ENCODE data around the gene GALR2.

GRCh38 chr17:76050538-76051467 lies 23.8 kb upstream of the GALR2 start:
- TF ChIP-seq, protein P1, sequence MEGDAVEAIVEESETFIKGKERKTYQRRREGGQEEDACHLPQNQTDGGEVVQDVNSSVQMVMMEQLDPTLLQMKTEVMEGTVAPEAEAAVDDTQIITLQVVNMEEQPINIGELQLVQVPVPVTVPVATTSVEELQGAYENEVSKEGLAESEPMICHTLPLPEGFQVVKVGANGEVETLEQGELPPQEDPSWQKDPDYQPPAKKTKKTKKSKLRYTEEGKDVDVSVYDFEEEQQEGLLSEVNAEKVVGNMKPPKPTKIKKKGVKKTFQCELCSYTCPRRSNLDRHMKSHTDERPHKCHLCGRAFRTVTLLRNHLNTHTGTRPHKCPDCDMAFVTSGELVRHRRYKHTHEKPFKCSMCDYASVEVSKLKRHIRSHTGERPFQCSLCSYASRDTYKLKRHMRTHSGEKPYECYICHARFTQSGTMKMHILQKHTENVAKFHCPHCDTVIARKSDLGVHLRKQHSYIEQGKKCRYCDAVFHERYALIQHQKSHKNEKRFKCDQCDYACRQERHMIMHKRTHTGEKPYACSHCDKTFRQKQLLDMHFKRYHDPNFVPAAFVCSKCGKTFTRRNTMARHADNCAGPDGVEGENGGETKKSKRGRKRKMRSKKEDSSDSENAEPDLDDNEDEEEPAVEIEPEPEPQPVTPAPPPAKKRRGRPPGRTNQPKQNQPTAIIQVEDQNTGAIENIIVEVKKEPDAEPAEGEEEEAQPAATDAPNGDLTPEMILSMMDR (IDR thresholded peaks at IDR 0.05): no peak
- TF ChIP-seq ZFX (IDR thresholded peaks at IDR 0.05; ENCODE audit: borderline replicate concordance): no peak
